Osteoblast (primary cell): ENCODE measurements around the gene TGFB1. TPM values are rescaled to one million over a fixed set of nuclear protein-coding genes. Genes with fewer than 3 reads are reported as not detected.
A peak's percentile ranks its signal among the peaks of the same experiment; 100 is the strongest.

Experiments used
- DNase-seq: peaks from one replicate; pipeline ENCODE4 v3.0.0; 2011; ENCODE audit warnings: low spot score, mixed read lengths; ENCODE audit not compliant: insufficient read length; ENCODE audit errors: missing footprints
- H2AFZ ChIP-seq: 2 replicates; pipeline ENCODE4 v1.6.0; 2011; ENCODE audit warnings: mild to moderate bottlenecking, low read length
- H3K27ac ChIP-seq: 2 replicates; pipeline ENCODE4 v1.5.1; 2011; ENCODE audit warnings: mild to moderate bottlenecking, low read depth, low read length, moderate library complexity
- H3K27me3 ChIP-seq: 2 replicates; pipeline ENCODE4 v1.6.0; 2012; ENCODE audit warnings: mild to moderate bottlenecking, control low read depth, inconsistent platforms, low read length, moderate library complexity; ENCODE audit not compliant: insufficient read depth
- H3K36me3 ChIP-seq: 2 replicates; pipeline ENCODE4 v1.5.1; 2011; ENCODE audit warnings: mild to moderate bottlenecking, low read length, control low read depth, moderate library complexity; ENCODE audit not compliant: insufficient read depth
- H3K4me1 ChIP-seq: 2 replicates; pipeline ENCODE4 v1.5.1; 2011; ENCODE audit warnings: mild to moderate bottlenecking, low read length, control low read depth, moderate library complexity; ENCODE audit not compliant: insufficient read depth
- H3K4me2 ChIP-seq: 2 replicates; pipeline ENCODE4 v1.6.0; 2011; ENCODE audit warnings: mild to moderate bottlenecking, low read length; ENCODE audit not compliant: insufficient read depth
- H3K4me3 ChIP-seq: fragments of 200-600 bp; sonication (generic); 3 replicates; pipeline ENCODE4 v1.5.1; 2012; ENCODE audit warnings: mild to moderate bottlenecking, low read length, inconsistent platforms; ENCODE audit not compliant: insufficient read depth
- H3K79me2 ChIP-seq: 2 replicates; pipeline ENCODE4 v1.6.0; 2012; ENCODE audit warnings: mild to moderate bottlenecking, low read length, control low read depth, inconsistent platforms; ENCODE audit not compliant: insufficient read depth
- H3K9me3 ChIP-seq: 2 replicates; pipeline ENCODE4 v1.5.1; 2011; ENCODE audit warnings: low read depth, low read length, control low read depth
- H4K20me1 ChIP-seq: 2 replicates; pipeline ENCODE4 v1.6.0; 2012; ENCODE audit warnings: mild to moderate bottlenecking, low read length, control low read depth; ENCODE audit not compliant: insufficient read depth
- CTCF ChIP-seq: IDR thresholded peaks from 2 replicates; pipeline ENCODE4 v1.5.1; 2011; ENCODE audit warnings: mild to moderate bottlenecking, low read depth, low read length, moderate library complexity; ENCODE audit errors: extremely low read depth
- total RNA-seq: library from RNA; depleted of rRNA; stranded (reverse); fragments of >200 nt; gene quantifications from 2 replicates; pipeline ENCODE4 v1.2.3, GENCODE V29; 2012

TGFB1 gene
- total RNA-seq, 1 donor: 17.4 TPM

- Histone ChIP-seq H3K4me3 (peak overlapping the region; percentile 99), H3K27ac (no peak overlapping the region), H3K27me3 (no peaks in the 10 kb centered on the region), H3K4me2 (peak overlapping the region; percentile 98), H2AFZ (no peak overlapping the region), H4K20me1 (no peaks in the 10 kb centered on the region), H3K36me3 (no peaks in the 10 kb centered on the region), H3K79me2 (peaks cover 24% of the 10 kb centered on the region), H3K4me1 (peaks cover 18% of the 10 kb centered on the region), H3K9me3 (no peaks in the 10 kb centered on the region)
- TF ChIP-seq CTCF: no peak
- no peak for DNase-seq
Measured at GRCh38 chr19:41399091-41399490, 45.4 kb upstream of the TGFB1 start.

GRCh38 chr19:41398598-41398997, 44.9 kb upstream of the TGFB1 start:
- no peak for TF ChIP-seq CTCF

GRCh38 chr19:41398050-41398418, 44.3 kb upstream of the TGFB1 start:
- Histone ChIP-seq H3K79me2 (peaks cover 20% of the 10 kb centered on the region), H3K4me3 (peak overlapping the region; percentile 99), H3K36me3 (no peaks in the 10 kb centered on the region), H3K4me2 (peak overlapping the region; percentile 98), H2AFZ (peak overlapping the region; percentile 91), H3K27me3 (no peaks in the 10 kb centered on the region), H3K9me3 (no peaks in the 10 kb centered on the region), H4K20me1 (no peaks in the 10 kb centered on the region), H3K27ac (peak overlapping the region; percentile 100), H3K4me1 (peaks cover 18% of the 10 kb centered on the region)
- no peak for DNase-seq
- TF ChIP-seq CTCF: no peak

More at GRCh38 chr19:41398598-41398997, 44.9 kb upstream of the TGFB1 start:
- Histone ChIP-seq H4K20me1 (no peaks in the 10 kb centered on the region), H3K27ac (peak overlapping the region; percentile 100), H2AFZ (no peak overlapping the region), H3K4me3 (peak overlapping the region; percentile 99), H3K9me3 (no peaks in the 10 kb centered on the region), H3K4me2 (peak overlapping the region; percentile 98), H3K36me3 (no peaks in the 10 kb centered on the region), H3K27me3 (no peaks in the 10 kb centered on the region), H3K4me1 (peaks cover 18% of the 10 kb centered on the region), H3K79me2 (peaks cover 24% of the 10 kb centered on the region)
- DNase-seq: no peak

GRCh38 chr19:41397086-41398049, 43.6 kb upstream of the TGFB1 start, which contains the start of the genes BCKDHA and EXOSC5:
Gene BCKDHA (plus strand): TSS chr19:41397818. CDS start chr19:41397828, 10 bp downstream.
Gene EXOSC5 (minus strand): TSS chr19:41397359. CDS start chr19:41397328, 31 bp downstream.
- Histone ChIP-seq H4K20me1 (no peaks in the 10 kb centered on the region), H3K79me2 (peaks cover 20% of the 10 kb centered on the region), H3K36me3 (no peaks in the 10 kb centered on the region), H3K27ac (peak within 1 kb of the TSS; percentile 100), H3K4me1 (peaks cover 18% of the 10 kb centered on the region), H3K9me3 (no peaks in the 10 kb centered on the region), H3K27me3 (no peaks in the 10 kb centered on the region), H3K4me3 (peak within 1 kb of the TSS; percentile 99), H3K4me2 (peak within 1 kb of the TSS; percentile 98), H2AFZ (peak within 1 kb of the TSS; percentile 91)
- DNase-seq: peak; percentile 99
- TF ChIP-seq CTCF: no peak
